GM18526 (cell line): ENCODE data around the gene PLXNB2.
A peak's percentile ranks its signal among the peaks of the same experiment; 100 is the strongest.

ENCODE experiments used
- POLR2A ChIP-seq: IDR thresholded peaks from 3 replicates; pipeline ENCODE4 v1.6.1; 2011; ENCODE audit not compliant: insufficient read length; ENCODE audit errors: extremely low read depth

The PLXNB2 gene

GRCh38 chr22:50306753-50307749, at the start of gene PLXNB2:
TSS of gene PLXNB2 (minus strand) at chr22:50307646. CDS start at chr22:50290584, 17,062 bp downstream.
- peak; percentile 63 for TF ChIP-seq POLR2A

- TF ChIP-seq POLR2A = no peak
These were observed 49.8 kb upstream of the PLXNB2 start for GRCh38 chr22:50357222-50357621.

- TF ChIP-seq POLR2A = no peak
These were observed 48.7 kb upstream of the PLXNB2 start for GRCh38 chr22:50356186-50356585.

GRCh38 chr22:50348058-50348457, 40.6 kb upstream of the PLXNB2 start:
- TF ChIP-seq POLR2A = no peak

- no peak for TF ChIP-seq POLR2A
These were observed 39.7 kb upstream of the PLXNB2 start for GRCh38 chr22:50347157-50347556.

GRCh38 chr22:50346470-50346869, 39.0 kb upstream of the PLXNB2 start:
- no peak for TF ChIP-seq POLR2A

GRCh38 chr22:50343541-50343935, 36.1 kb upstream of the PLXNB2 start:
- no peak for TF ChIP-seq POLR2A

- peak; percentile 68 for TF ChIP-seq POLR2A
These were observed 35.5 kb upstream of the PLXNB2 start, which contains the start of gene PPP6R2 for GRCh38 chr22:50342651-50343540. TSS of gene PPP6R2 (plus strand) at chr22:50343327. CDS start at chr22:50393909, 50,582 bp downstream.

GRCh38 chr22:50341977-50342650, 34.7 kb upstream of the PLXNB2 start:
- TF ChIP-seq POLR2A = no peak

GRCh38 chr22:50339945-50340879, 32.8 kb upstream of the PLXNB2 start:
- TF ChIP-seq POLR2A = no peak

GRCh38 chr22:50338860-50339462, 31.5 kb upstream of the PLXNB2 start:
- no peak for TF ChIP-seq POLR2A

GRCh38 chr22:50338042-50338573, 30.7 kb upstream of the PLXNB2 start:
- TF ChIP-seq POLR2A = no peak
